Mucosa of descending colon (tissue), 3 donors: ENCODE data around the gene S100A7. TPM values are rescaled to one million over a fixed set of nuclear protein-coding genes. Genes with fewer than 3 reads are reported as not detected.

ENCODE experiments used
- ATAC-seq: fragments of 200-7000 bp; cut with Tn5 transposase; one replicate; pipeline ENCODE4 v1.9.1; 2020; ENCODE audit warnings: mild to moderate bottlenecking, moderate library complexity
- DNase-seq, 3 donors: peaks; one replicate each; pipeline ENCODE4 v3.0.0-alpha.2; 2020
- H3K36me3 ChIP-seq: fragments of 200-600 bp; one replicate; pipeline ENCODE4 v1.8.0; 2021; ENCODE audit warnings: low read depth, mild to moderate bottlenecking
- H3K4me1 ChIP-seq: fragments of 200-600 bp; one replicate; pipeline ENCODE4 v1.8.0; 2021; ENCODE audit warnings: low read depth, mild to moderate bottlenecking
- H3K4me3 ChIP-seq: fragments of 200-600 bp; one replicate; pipeline ENCODE4 v1.8.0; 2021; ENCODE audit warnings: mild to moderate bottlenecking
- H3K9me3 ChIP-seq: fragments of 200-600 bp; one replicate; pipeline ENCODE4 v1.8.0; 2021; ENCODE audit warnings: mild to moderate bottlenecking
- intact Hi-C, 2 donors: fragments of 100-400 bp; cut with DNase I in 1 of 2; cut with micrococcal nuclease in 1 of 2; formaldehyde crosslinking; loops; one replicate each; pipeline versions ENCODE4 v1.11.0 to v1.11.1; 2022; cut with DNase I, micrococcal nuclease
- total RNA-seq, 3 donors: library from RNA; stranded (reverse); fragmentation: NEBNext Ultra II Directional in 2 of 3; extraction: Animal tissue kit (Norgen Biotek cat#: 25700) in 2 of 3; gene quantifications; one replicate each; pipeline versions ENCODE4 v1.2.1 to v1.2.4, GENCODE V29; 2021 to 2023
- TF ChIP-seq, protein P1 (sequence below): fragments of 200-600 bp; IDR thresholded peaks from one replicate; pipeline ENCODE4 v1.8.0; 2022; ENCODE audit warnings: antibody characterized with exemption, mild to moderate bottlenecking
- donor health status: DM: no; HTN: no; CAD: no; lungs with moderate emphysema.
- donor health status: DM: no; HTN: no; CAD: no.
- donor health status: DM: no; HTN: yes; CAD: no.

S100A7 gene
- total RNA-seq, 3 donors from 2014 or later: not detected

GRCh38 chr1:153444078-153444477 is 16.4 kb downstream of the S100A7 start:
- H3K4me3 ChIP-seq: no peak overlapping the region
- TF ChIP-seq, protein P1, sequence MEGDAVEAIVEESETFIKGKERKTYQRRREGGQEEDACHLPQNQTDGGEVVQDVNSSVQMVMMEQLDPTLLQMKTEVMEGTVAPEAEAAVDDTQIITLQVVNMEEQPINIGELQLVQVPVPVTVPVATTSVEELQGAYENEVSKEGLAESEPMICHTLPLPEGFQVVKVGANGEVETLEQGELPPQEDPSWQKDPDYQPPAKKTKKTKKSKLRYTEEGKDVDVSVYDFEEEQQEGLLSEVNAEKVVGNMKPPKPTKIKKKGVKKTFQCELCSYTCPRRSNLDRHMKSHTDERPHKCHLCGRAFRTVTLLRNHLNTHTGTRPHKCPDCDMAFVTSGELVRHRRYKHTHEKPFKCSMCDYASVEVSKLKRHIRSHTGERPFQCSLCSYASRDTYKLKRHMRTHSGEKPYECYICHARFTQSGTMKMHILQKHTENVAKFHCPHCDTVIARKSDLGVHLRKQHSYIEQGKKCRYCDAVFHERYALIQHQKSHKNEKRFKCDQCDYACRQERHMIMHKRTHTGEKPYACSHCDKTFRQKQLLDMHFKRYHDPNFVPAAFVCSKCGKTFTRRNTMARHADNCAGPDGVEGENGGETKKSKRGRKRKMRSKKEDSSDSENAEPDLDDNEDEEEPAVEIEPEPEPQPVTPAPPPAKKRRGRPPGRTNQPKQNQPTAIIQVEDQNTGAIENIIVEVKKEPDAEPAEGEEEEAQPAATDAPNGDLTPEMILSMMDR: no peak
- no peaks in the 10 kb centered on the region for H3K9me3 ChIP-seq
- no peaks in the 10 kb centered on the region for H3K4me1 ChIP-seq
- ATAC-seq (no peak), DNase-seq (no peak)
- intact Hi-C loops: no loop called here
- H3K36me3 ChIP-seq: no peaks in the 10 kb centered on the region

GRCh38 chr1:153443486-153443885 is 17.0 kb downstream of the S100A7 start:
- H3K4me1 ChIP-seq: no peaks in the 10 kb centered on the region
- intact Hi-C loops: no loop called here
- no peak overlapping the region for H3K4me3 ChIP-seq
- DNase-seq (no peak), ATAC-seq (no peak)
- H3K36me3 ChIP-seq: no peaks in the 10 kb centered on the region
- TF ChIP-seq, protein P1: no peak
- no peaks in the 10 kb centered on the region for H3K9me3 ChIP-seq

- TF ChIP-seq, protein P1: no peak
- no peak for ATAC-seq
Measured at GRCh38 chr1:153441238-153441755, 19.2 kb downstream of the S100A7 start.

GRCh38 chr1:153439273-153439672 is 21.2 kb downstream of the S100A7 start:
- ATAC-seq: no peak
- no peaks in the 10 kb centered on the region for H3K36me3 ChIP-seq
- H3K4me3 ChIP-seq: no peak overlapping the region
- no peaks in the 10 kb centered on the region for H3K4me1 ChIP-seq
- H3K9me3 ChIP-seq: no peaks in the 10 kb centered on the region
- intact Hi-C loops: no loop called here
- DNase-seq: no peak
- TF ChIP-seq, protein P1: no peak

More at GRCh38 chr1:153441238-153441755, 19.2 kb downstream of the S100A7 start:
- no peaks in the 10 kb centered on the region for H3K4me1 ChIP-seq
- H3K36me3 ChIP-seq: no peaks in the 10 kb centered on the region
- intact Hi-C loops: no loop called here
- H3K4me3 ChIP-seq: no peak overlapping the region
- H3K9me3 ChIP-seq: no peaks in the 10 kb centered on the region
- no peak for DNase-seq

GRCh38 chr1:153438599-153438998 is 21.9 kb downstream of the S100A7 start:
- TF ChIP-seq, protein P1: no peak
- H3K4me1 ChIP-seq: no peaks in the 10 kb centered on the region
- ATAC-seq (no peak), DNase-seq (no peak)
- no peaks in the 10 kb centered on the region for H3K36me3 ChIP-seq
- no peak overlapping the region for H3K4me3 ChIP-seq
- H3K9me3 ChIP-seq: no peaks in the 10 kb centered on the region
- intact Hi-C loops: no loop called here

DNA sequence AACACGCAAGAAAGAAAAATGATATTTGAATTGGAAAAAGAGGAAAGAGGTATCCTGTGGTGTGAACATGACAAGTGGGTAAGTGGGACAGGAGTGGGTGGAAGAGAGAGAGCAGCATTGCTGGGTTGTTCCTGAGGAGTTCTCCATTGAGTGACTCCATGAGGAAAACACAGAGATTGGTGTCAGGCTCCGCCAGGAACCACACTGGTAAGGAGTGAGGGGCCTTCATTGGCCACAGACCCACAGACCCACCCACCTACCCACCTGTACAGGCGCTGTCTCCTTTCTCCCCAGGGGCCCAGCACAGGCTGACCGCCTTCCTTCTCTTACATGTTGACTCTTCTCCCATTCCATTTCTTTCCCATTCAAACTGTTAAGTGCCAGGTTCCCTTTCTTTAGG is 23.2 kb downstream of the S100A7 start:
- H3K4me1 ChIP-seq: no peaks in the 10 kb centered on the region
- no peaks in the 10 kb centered on the region for H3K36me3 ChIP-seq
- H3K4me3 ChIP-seq: no peak overlapping the region
- no peak for DNase-seq
- TF ChIP-seq, protein P1: no peak
- intact Hi-C loops: no loop called here
- H3K9me3 ChIP-seq: no peaks in the 10 kb centered on the region
- no peak for ATAC-seq
